ENCODE data around the gene CACNA1I. TPM values are rescaled to one million over a fixed set of nuclear protein-coding genes. Genes with fewer than 3 reads are reported as not detected.

CACNA1I gene
- total and polyA plus RNA-seq, 2 donors (not counting 1 experiment from before 2014, with no cell fraction given) = 0.07 to 0.25 TPM

- Histone ChIP-seq H3K4me2 (replicated peaks; ENCODE audit: low read depth, low read length, poor library complexity, severe bottlenecking) (no peak overlapping the region), H3K9me3 (ENCODE audit: control extremely low read depth in 1 of 3, control insufficient read depth in 2 of 3, insufficient read depth in 1 of 3, low read length in 2 of 3) (peaks cover 0 to 17% (median 6%) of the 10 kb centered on the region in 3 donors), H3K4me3 (ENCODE audit: control extremely low read depth in 1 of 5, extremely low read depth in 1 of 5, insufficient read depth in 1 of 5, low read depth in 2 of 5, low read length in 4 of 5) (no peak overlapping the region), H3K4me1 (ENCODE audit: control insufficient read depth in 2 of 2, insufficient read depth in 2 of 2, low read length in 2 of 2) (peaks cover 0 to 3% of the 10 kb centered on the region in 2 donors), H3K27me3 (replicated peaks in 1 of 4; ENCODE audit: control extremely low read depth in 1 of 4, control insufficient read depth in 3 of 4, insufficient read depth in 4 of 4, low read length in 3 of 4) (peaks cover 0 to 53% (median 6%) of the 10 kb centered on the region in 4 experiments), H2AFZ (ENCODE audit: insufficient read depth, low read depth, low read length, poor library complexity, severe bottlenecking) (no peak overlapping the region), H4K20me1 (ENCODE audit: control insufficient read depth, insufficient read depth, low read length, poor library complexity, severe bottlenecking) (no peaks in the 10 kb centered on the region), H3K9ac (ENCODE audit: low read length) (no peak overlapping the region), H3K79me2 (ENCODE audit: control insufficient read depth, insufficient read depth, low read length) (no peaks in the 10 kb centered on the region), H3K36me3 (replicated peaks in 1 of 2; ENCODE audit: control extremely low read depth in 1 of 2, control insufficient read depth in 1 of 2, extremely low read depth in 1 of 2, insufficient read depth in 2 of 2, low read length in 1 of 2) (no peaks in the 10 kb centered on the region), H3K27ac (ENCODE audit: low read length in 2 of 2) (no peak overlapping the region)
- Mint-ChIP-seq H3K27me3 (peaks cover 41% of the 10 kb centered on the region), H3K27ac (no peak overlapping the region), H3K9me3 (ENCODE audit: insufficient read depth) (peaks cover 5% of the 10 kb centered on the region), H3K4me3 (no peak overlapping the region), H3K4me1 (peaks cover 7% of the 10 kb centered on the region)
- no peak for ATAC-seq (ENCODE audit: low read depth)
- ChIA-PET CTCF (interaction anchor here (0.6 to 1.3 kb wide), 4 partner anchors 13 to 79 kb away, joined by 3 to 6 read pairs (median 3); no protein-coding TSS in a partner anchor), POLR2A (interaction anchor here (0.6 kb wide), 1 partner anchor 1587 kb away, joined by 7 read pairs; no protein-coding TSS in a partner anchor)
- no peak for TF ChIP-seq EZH2 (IDR thresholded peaks at IDR 0.05; ENCODE audit: borderline replicate concordance, insufficient read depth, low read depth, low read length, poor library complexity, severe bottlenecking)
- no peak for TF ChIP-seq CTCF (IDR thresholded peaks at IDR 0.05)
- 67% methylated on average over 7 of the region's 7 CpGs for WGBS (ENCODE audit: insufficient coverage)
- intact Hi-C loops (cut with micrococcal nuclease) = no loop called here
- no peak for DNase-seq
These were observed 42.4 kb downstream of the CACNA1I start for GRCh38 chr22:39612811-39613548.

GRCh38 chr22:39613549-39613921, 43.0 kb downstream of the CACNA1I start:
- peaks cover 0 to 6% of the 10 kb centered on the region in 2 donors for H3K4me1 ChIP-seq (ENCODE audit: control insufficient read depth in 2 of 2, insufficient read depth in 2 of 2, low read length in 2 of 2)
- ChIA-PET POLR2A (no interaction called here), CTCF (interaction anchor here (0.8 to 1.3 kb wide), 3 partner anchors 12 to 80 kb away, joined by 3 read pairs; no protein-coding TSS in a partner anchor)
- no peak overlapping the region for H3K27ac ChIP-seq (ENCODE audit: low read length in 2 of 2)
- peaks cover 0 to 17% (median 6%) of the 10 kb centered on the region in 3 donors for H3K9me3 ChIP-seq (ENCODE audit: control extremely low read depth in 1 of 3, control insufficient read depth in 2 of 3, insufficient read depth in 1 of 3, low read length in 2 of 3)
- no peak overlapping the region for H3K4me3 ChIP-seq (ENCODE audit: control extremely low read depth in 1 of 5, extremely low read depth in 1 of 5, insufficient read depth in 1 of 5, low read depth in 2 of 5, low read length in 4 of 5)
- no peak overlapping the region for H3K9ac ChIP-seq (ENCODE audit: low read length)
- 88% methylated on average over 9 of the region's 10 CpGs for WGBS (ENCODE audit: insufficient coverage)
- no peak overlapping the region for H2AFZ ChIP-seq (ENCODE audit: insufficient read depth, low read depth, low read length, poor library complexity, severe bottlenecking)
- no peak overlapping the region for H3K27ac Mint-ChIP-seq
- peaks cover 0 to 54% (median 10%) of the 10 kb centered on the region in 4 experiments for H3K27me3 ChIP-seq (replicated peaks in 1 of 4; ENCODE audit: control extremely low read depth in 1 of 4, control insufficient read depth in 3 of 4, insufficient read depth in 4 of 4, low read length in 3 of 4)
- no peak for ATAC-seq (ENCODE audit: low read depth)
- H4K20me1 ChIP-seq (ENCODE audit: control insufficient read depth, insufficient read depth, low read length, poor library complexity, severe bottlenecking) = no peaks in the 10 kb centered on the region
- DNase-seq = no peak
- TF ChIP-seq EZH2 (IDR thresholded peaks at IDR 0.05; ENCODE audit: borderline replicate concordance, insufficient read depth, low read depth, low read length, poor library complexity, severe bottlenecking) (no peak), CTCF (IDR thresholded peaks at IDR 0.05) (no peak)
- no peak overlapping the region for H3K4me2 ChIP-seq (replicated peaks; ENCODE audit: low read depth, low read length, poor library complexity, severe bottlenecking)
- peaks cover 5% of the 10 kb centered on the region for H3K9me3 Mint-ChIP-seq (ENCODE audit: insufficient read depth)
- H3K4me1 Mint-ChIP-seq = peaks cover 10% of the 10 kb centered on the region
- no peak overlapping the region for H3K4me3 Mint-ChIP-seq
- H3K79me2 ChIP-seq (ENCODE audit: control insufficient read depth, insufficient read depth, low read length) = no peaks in the 10 kb centered on the region
- H3K27me3 Mint-ChIP-seq = peaks cover 47% of the 10 kb centered on the region
- intact Hi-C loops (cut with micrococcal nuclease) = no loop called here
- H3K36me3 ChIP-seq (replicated peaks in 1 of 2; ENCODE audit: control extremely low read depth in 1 of 2, control insufficient read depth in 1 of 2, extremely low read depth in 1 of 2, insufficient read depth in 2 of 2, low read length in 1 of 2) = no peaks in the 10 kb centered on the region

Measured in B cell (primary cell).